ENCODE results near the gene C3orf20. TPM values are rescaled to one million over a fixed set of nuclear protein-coding genes. Genes with fewer than 3 reads are reported as not detected.

Gene C3orf20
- total and polyA plus RNA-seq, 9 of the 15 experiments (the other 6 are each of a cell fraction or from before 2014, with no cell fraction given) = 0.04 TPM; not detected in 8

DNA sequence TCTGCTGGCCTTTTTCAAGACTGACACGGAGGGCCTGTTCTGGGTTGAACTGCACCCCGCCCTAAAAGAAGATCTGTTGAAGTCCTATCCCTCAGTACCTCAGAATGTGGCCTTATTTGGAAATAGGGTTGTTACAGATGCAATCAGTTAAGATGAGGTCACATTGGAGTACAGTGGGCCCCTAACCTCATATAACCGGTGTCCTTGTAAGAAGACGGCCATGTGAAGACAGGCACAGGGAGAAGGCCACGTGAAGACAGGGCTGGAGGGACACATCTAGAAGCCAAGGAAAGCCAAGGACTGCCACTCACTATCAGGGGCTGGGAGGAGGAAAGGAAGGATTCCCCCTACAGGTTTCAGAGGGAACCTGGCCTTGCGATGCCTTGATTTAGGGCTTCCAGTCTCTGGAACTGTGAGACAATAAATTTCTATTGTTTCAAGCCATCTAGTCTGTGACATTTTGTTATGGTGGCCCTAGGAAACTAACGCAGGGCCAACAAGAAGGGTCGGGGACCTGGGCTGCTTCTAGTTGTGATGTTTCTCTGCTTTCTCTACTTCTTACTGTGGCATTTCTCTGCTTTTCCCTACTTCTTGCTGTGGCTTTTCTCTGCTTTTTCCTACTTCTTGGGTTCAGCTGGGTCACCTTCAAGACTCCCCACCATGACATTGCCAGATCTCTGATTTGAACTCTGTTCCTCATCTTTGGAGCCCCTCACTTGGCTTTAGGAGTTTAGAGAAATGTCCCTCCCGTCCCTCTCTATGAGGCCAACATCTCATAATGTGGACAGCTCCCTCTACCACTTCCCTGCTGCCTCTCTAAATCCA lies 28.1 kb upstream of the C3orf20 start (continued):
- TF ChIP-seq, protein P1, sequence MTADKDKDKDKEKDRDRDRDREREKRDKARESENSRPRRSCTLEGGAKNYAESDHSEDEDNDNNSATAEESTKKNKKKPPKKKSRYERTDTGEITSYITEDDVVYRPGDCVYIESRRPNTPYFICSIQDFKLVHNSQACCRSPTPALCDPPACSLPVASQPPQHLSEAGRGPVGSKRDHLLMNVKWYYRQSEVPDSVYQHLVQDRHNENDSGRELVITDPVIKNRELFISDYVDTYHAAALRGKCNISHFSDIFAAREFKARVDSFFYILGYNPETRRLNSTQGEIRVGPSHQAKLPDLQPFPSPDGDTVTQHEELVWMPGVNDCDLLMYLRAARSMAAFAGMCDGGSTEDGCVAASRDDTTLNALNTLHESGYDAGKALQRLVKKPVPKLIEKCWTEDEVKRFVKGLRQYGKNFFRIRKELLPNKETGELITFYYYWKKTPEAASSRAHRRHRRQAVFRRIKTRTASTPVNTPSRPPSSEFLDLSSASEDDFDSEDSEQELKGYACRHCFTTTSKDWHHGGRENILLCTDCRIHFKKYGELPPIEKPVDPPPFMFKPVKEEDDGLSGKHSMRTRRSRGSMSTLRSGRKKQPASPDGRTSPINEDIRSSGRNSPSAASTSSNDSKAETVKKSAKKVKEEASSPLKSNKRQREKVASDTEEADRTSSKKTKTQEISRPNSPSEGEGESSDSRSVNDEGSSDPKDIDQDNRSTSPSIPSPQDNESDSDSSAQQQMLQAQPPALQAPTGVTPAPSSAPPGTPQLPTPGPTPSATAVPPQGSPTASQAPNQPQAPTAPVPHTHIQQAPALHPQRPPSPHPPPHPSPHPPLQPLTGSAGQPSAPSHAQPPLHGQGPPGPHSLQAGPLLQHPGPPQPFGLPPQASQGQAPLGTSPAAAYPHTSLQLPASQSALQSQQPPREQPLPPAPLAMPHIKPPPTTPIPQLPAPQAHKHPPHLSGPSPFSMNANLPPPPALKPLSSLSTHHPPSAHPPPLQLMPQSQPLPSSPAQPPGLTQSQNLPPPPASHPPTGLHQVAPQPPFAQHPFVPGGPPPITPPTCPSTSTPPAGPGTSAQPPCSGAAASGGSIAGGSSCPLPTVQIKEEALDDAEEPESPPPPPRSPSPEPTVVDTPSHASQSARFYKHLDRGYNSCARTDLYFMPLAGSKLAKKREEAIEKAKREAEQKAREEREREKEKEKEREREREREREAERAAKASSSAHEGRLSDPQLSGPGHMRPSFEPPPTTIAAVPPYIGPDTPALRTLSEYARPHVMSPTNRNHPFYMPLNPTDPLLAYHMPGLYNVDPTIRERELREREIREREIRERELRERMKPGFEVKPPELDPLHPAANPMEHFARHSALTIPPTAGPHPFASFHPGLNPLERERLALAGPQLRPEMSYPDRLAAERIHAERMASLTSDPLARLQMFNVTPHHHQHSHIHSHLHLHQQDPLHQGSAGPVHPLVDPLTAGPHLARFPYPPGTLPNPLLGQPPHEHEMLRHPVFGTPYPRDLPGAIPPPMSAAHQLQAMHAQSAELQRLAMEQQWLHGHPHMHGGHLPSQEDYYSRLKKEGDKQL (CRISPR knock-in tag; IDR thresholded peaks at IDR 0.05; ENCODE audit: borderline replicate concordance) = no peak
- no peak for TF ChIP-seq CREB1 (IDR thresholded peaks at IDR 0.05)
- TF ChIP-seq CREB1 (CRISPR knock-in tag; IDR thresholded peaks at IDR 0.05) = peak; percentile 57
- TF ChIP-seq, protein P2, sequence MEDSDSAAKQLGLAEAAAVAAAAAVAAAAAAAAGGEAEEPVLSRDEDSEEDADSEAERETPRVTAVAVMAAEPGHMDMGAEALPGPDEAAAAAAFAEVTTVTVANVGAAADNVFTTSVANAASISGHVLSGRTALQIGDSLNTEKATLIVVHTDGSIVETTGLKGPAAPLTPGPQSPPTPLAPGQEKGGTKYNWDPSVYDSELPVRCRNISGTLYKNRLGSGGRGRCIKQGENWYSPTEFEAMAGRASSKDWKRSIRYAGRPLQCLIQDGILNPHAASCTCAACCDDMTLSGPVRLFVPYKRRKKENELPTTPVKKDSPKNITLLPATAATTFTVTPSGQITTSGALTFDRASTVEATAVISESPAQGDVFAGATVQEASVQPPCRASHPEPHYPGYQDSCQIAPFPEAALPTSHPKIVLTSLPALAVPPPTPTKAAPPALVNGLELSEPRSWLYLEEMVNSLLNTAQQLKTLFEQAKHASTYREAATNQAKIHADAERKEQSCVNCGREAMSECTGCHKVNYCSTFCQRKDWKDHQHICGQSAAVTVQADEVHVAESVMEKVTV (CRISPR knock-in tag; IDR thresholded peaks at IDR 0.05) = no peak
- no peak; the same call in 1 of the 2 replicates for TF ChIP-seq SMARCE1 (IDR thresholded peaks at IDR 0.05)
- no peak for TF ChIP-seq RBM25 (IDR thresholded peaks at IDR 0.05; ENCODE audit: low read depth, low read length, severe bottlenecking)
- TF ChIP-seq MYNN (IDR thresholded peaks at IDR 0.05) = no peak
- no peak for TF ChIP-seq MYNN (CRISPR knock-in tag; IDR thresholded peaks at IDR 0.05)
- TF ChIP-seq ZC3H4 (CRISPR knock-in tag; IDR thresholded peaks at IDR 0.05; ENCODE audit: borderline replicate concordance) = no peak
- TF ChIP-seq CHCHD3 (CRISPR knock-in tag; IDR thresholded peaks at IDR 0.05) = no peak
- no peak for TF ChIP-seq SRSF7 (optimal IDR thresholded peaks at IDR 0.05; ENCODE audit: low read depth, low read length)
- no peak for TF ChIP-seq ZNF696 (CRISPR knock-in tag; conservative IDR thresholded peaks at IDR 0.05)
- no peak for TF ChIP-seq NR4A1 (CRISPR knock-in tag; IDR thresholded peaks at IDR 0.05)
- peak; percentile 59 for TF ChIP-seq NR4A1 (tag; IDR thresholded peaks at IDR 0.05)
- no peak for TF ChIP-seq ZNF23 (CRISPR knock-in tag; IDR thresholded peaks at IDR 0.05)
- TF ChIP-seq, protein P3, sequence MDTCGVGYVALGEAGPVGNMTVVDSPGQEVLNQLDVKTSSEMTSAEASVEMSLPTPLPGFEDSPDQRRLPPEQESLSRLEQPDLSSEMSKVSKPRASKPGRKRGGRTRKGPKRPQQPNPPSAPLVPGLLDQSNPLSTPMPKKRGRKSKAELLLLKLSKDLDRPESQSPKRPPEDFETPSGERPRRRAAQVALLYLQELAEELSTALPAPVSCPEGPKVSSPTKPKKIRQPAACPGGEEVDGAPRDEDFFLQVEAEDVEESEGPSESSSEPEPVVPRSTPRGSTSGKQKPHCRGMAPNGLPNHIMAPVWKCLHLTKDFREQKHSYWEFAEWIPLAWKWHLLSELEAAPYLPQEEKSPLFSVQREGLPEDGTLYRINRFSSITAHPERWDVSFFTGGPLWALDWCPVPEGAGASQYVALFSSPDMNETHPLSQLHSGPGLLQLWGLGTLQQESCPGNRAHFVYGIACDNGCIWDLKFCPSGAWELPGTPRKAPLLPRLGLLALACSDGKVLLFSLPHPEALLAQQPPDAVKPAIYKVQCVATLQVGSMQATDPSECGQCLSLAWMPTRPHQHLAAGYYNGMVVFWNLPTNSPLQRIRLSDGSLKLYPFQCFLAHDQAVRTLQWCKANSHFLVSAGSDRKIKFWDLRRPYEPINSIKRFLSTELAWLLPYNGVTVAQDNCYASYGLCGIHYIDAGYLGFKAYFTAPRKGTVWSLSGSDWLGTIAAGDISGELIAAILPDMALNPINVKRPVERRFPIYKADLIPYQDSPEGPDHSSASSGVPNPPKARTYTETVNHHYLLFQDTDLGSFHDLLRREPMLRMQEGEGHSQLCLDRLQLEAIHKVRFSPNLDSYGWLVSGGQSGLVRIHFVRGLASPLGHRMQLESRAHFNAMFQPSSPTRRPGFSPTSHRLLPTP (IDR thresholded peaks at IDR 0.05; ENCODE audit: borderline replicate concordance, extremely low read depth, insufficient read length) = no peak
- peak; percentile 93 for TF ChIP-seq POLR2H (tag; IDR thresholded peaks at IDR 0.05; ENCODE audit: low read depth)
- no peak for TF ChIP-seq FOXJ3 (CRISPR knock-in tag; IDR thresholded peaks at IDR 0.05)
